CD4-positive, alpha-beta memory T cell (primary cell): ENCODE data around the gene DNER. TPM values are rescaled to one million over a fixed set of nuclear protein-coding genes. Genes with fewer than 3 reads are reported as not detected.

Source experiments
- CTCF ChIA-PET: fragments of 350-600 bp; sonication (Branson Sonifier 250); formaldehyde crosslinking; loops from one replicate; lab custom pipeline; 2021; ENCODE audit warnings: inconsistent platforms; ENCODE audit not compliant: partially characterized antibody; lab: Charles Lee
- POLR2A ChIA-PET: fragments of 350-600 bp; sonication (Branson Sonifier 250); formaldehyde crosslinking; loops from one replicate; lab custom pipeline; 2021; ENCODE audit not compliant: partially characterized antibody; lab: Charles Lee
- DNase-seq, 5 donors: peaks; one replicate each; pipeline versions ENCODE4 v3.0.0 to v3.0.0-alpha.2; 2020 to 2022; ENCODE audit warnings: mixed read lengths in 1 of 5
- H3K27ac ChIP-seq: one replicate; pipeline ENCODE4 v1.7.0; 2013; ENCODE audit warnings: low read depth, low read length
- H3K27me3 ChIP-seq: 2 replicates; pipeline ENCODE4 v1.7.0; 2013; ENCODE audit warnings: mild to moderate bottlenecking, low read length, moderate library complexity; ENCODE audit not compliant: insufficient read depth
- H3K36me3 ChIP-seq: 2 replicates; pipeline ENCODE4 v1.7.0; 2013; ENCODE audit warnings: mild to moderate bottlenecking, low read length, moderate library complexity; ENCODE audit not compliant: insufficient read depth
- H3K4me1 ChIP-seq: 2 replicates; pipeline ENCODE4 v1.7.0; 2013; ENCODE audit warnings: mild to moderate bottlenecking, low read length, moderate library complexity; ENCODE audit not compliant: insufficient read depth
- H3K4me3 ChIP-seq, 2 donors: one replicate each; pipeline ENCODE4 v1.7.0; 2013; ENCODE audit warnings: low read length in 2 of 2, mild to moderate bottlenecking in 1 of 2
- H3K9me3 ChIP-seq, 2 donors: one replicate each; pipeline ENCODE4 v1.7.0; 2013; ENCODE audit warnings: low read length in 2 of 2, control low read depth in 1 of 2; ENCODE audit not compliant: control insufficient read depth in 1 of 2
- H3K27ac Mint-ChIP-seq, 7 donors: one replicate each; pipeline ENCODE4 v1.8.0; 2020 to 2021; ENCODE audit warnings: mixed read lengths in 7 of 7, mild to moderate bottlenecking in 6 of 7, inconsistent platforms in 3 of 7, moderate library complexity in 3 of 7
- H3K27me3 Mint-ChIP-seq, 2 donors: one replicate each; pipeline ENCODE4 v1.8.0; 2020 to 2021; ENCODE audit warnings: mixed read lengths in 2 of 2
- H3K36me3 Mint-ChIP-seq, 2 donors: one replicate each; pipeline ENCODE4 v1.8.0; 2020 to 2021; ENCODE audit warnings: mixed read lengths in 2 of 2, inconsistent platforms in 1 of 2, mild to moderate bottlenecking in 1 of 2
- H3K4me1 Mint-ChIP-seq, 4 donors: one replicate each; pipeline ENCODE4 v1.8.0; 2020 to 2021; ENCODE audit warnings: mixed read lengths in 4 of 4, mild to moderate bottlenecking in 1 of 4
- H3K4me3 Mint-ChIP-seq, 8 donors: one replicate each; pipeline ENCODE4 v1.8.0; 2020 to 2021; ENCODE audit warnings: mixed read lengths in 8 of 8, mild to moderate bottlenecking in 7 of 8, moderate library complexity in 6 of 8, inconsistent platforms in 3 of 8
- H3K9me3 Mint-ChIP-seq, 8 donors: one replicate each; pipeline ENCODE4 v1.8.0; 2020 to 2021; ENCODE audit warnings: mixed read lengths in 8 of 8, mild to moderate bottlenecking in 5 of 8, inconsistent platforms in 3 of 8, moderate library complexity in 1 of 8
- intact Hi-C: fragments of 100-400 bp; cut with micrococcal nuclease; formaldehyde crosslinking; loops from one replicate; pipeline ENCODE4 v1.15.1; 2023
- polyA plus RNA-seq, 2 donors: library from polyadenylated mRNA; unstranded; fragments of 300-500 nt; fragmentation: Illumina TruSeq; gene quantifications; one replicate each; pipeline ENCODE4 v1.2.3, GENCODE V29; 2021
- total RNA-seq, 2 experiments: library from RNA; stranded (reverse); gene quantifications; one replicate each; pipeline ENCODE4 v1.2.3, GENCODE V29; 2021

The DNER gene
- total and polyA plus RNA-seq, 4 experiments from 2014 or later: not detected

DNA sequence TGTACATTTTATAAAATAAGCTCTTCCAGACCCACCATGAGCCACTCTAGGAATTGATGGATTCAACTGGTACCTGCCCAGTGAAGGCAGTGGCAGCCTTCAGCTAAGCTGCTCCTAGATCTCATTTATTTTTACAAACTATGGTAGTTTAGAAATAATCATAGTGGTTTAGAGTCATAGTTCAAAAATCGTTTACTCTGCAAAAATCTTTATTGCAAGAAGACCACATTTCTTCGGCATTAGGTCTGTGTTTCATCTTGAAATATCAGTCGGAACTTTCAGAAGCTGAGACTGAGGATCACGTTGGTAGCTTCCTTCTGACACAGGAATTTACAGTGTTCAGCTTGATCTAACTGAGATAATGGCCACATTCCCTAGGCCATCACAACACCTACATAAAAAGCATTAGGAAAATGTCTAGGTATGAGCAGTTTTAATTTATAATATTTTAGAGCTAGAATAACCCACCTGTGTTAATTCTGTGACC is 237.0 kb downstream of the DNER start:
- H3K27ac ChIP-seq: no peak overlapping the region
- no peaks in the 10 kb centered on the region for H3K4me1 Mint-ChIP-seq
- peaks cover 0 to 2% (median 0%) of the 10 kb centered on the region in 8 donors for H3K9me3 Mint-ChIP-seq
- no peaks in the 10 kb centered on the region for H3K4me1 ChIP-seq
- DNase-seq: no peak
- no peaks in the 10 kb centered on the region for H3K27me3 ChIP-seq
- H3K36me3 Mint-ChIP-seq: no peaks in the 10 kb centered on the region
- CTCF ChIA-PET: no interaction called here
- H3K4me3 Mint-ChIP-seq: no peak overlapping the region
- no peaks in the 10 kb centered on the region for H3K36me3 ChIP-seq
- no peak overlapping the region for H3K4me3 ChIP-seq
- intact Hi-C loops: no loop called here
- no peaks in the 10 kb centered on the region for H3K9me3 ChIP-seq
- POLR2A ChIA-PET: no interaction called here
- H3K27ac Mint-ChIP-seq: no peak overlapping the region
- peaks cover 3 to 9% of the 10 kb centered on the region in 2 donors for H3K27me3 Mint-ChIP-seq

DNA sequence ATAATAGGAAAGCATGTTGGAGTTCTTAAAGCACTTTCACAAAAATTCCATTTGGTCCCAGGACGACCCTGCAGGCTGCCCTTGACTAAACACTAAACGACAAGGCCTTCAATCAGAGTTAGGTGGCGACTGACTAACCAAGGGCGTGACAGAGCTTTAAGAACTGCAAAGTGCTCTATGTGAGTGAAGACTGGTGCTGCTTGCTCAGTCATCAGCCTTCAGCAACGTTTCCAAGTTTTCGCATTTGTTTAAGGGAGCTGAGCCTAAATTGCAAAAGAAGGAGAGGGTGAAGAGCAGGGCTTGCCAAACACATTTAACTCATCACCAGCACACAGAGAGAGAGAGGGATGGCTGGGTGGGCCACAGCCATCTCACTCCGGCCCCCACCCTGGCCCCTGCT is 238.6 kb downstream of the DNER start:
- Histone ChIP-seq H3K27ac (no peak overlapping the region), H3K4me1 (no peaks in the 10 kb centered on the region), H3K27me3 (no peaks in the 10 kb centered on the region), H3K4me3 (no peak overlapping the region), H3K36me3 (no peaks in the 10 kb centered on the region), H3K9me3 (no peaks in the 10 kb centered on the region)
- Mint-ChIP-seq H3K4me3 (no peak overlapping the region), H3K36me3 (no peaks in the 10 kb centered on the region), H3K4me1 (no peaks in the 10 kb centered on the region), H3K27me3 (peaks cover 3 to 9% of the 10 kb centered on the region in 2 donors), H3K27ac (no peak overlapping the region), H3K9me3 (peaks cover 0 to 2% (median 0%) of the 10 kb centered on the region in 8 donors)
- intact Hi-C loops: no loop called here
- no peak for DNase-seq
- CTCF ChIA-PET: no interaction called here
- POLR2A ChIA-PET: no interaction called here

DNA sequence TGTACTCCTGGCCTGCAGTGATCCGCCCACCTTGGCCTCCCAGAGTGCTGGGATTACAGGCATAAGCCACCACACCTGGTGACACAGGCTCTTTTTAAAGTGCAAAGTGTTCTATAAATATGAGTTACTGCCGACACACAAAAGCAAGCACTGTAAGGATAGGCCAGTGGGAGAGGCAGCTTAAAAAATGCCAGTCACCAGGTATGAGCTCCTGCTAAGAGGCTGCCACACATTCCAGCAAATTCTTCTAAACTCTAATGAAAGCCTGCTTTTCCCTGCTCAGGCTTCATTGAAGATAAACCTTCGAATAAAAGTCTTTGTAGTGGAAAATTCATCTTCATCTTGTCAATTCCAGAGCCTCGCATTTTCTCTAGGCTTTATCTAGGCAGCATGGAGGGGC is 240.2 kb downstream of the DNER start:
- ChIA-PET CTCF (no interaction called here), POLR2A (no interaction called here)
- Histone ChIP-seq H3K27me3 (no peaks in the 10 kb centered on the region), H3K4me1 (no peaks in the 10 kb centered on the region), H3K27ac (no peak overlapping the region), H3K36me3 (no peaks in the 10 kb centered on the region), H3K4me3 (no peak overlapping the region), H3K9me3 (no peaks in the 10 kb centered on the region)
- no peak for DNase-seq
- no peaks in the 10 kb centered on the region for H3K36me3 Mint-ChIP-seq
- no peak overlapping the region for H3K27ac Mint-ChIP-seq
- H3K4me1 Mint-ChIP-seq: no peaks in the 10 kb centered on the region
- no peak overlapping the region for H3K4me3 Mint-ChIP-seq
- peaks cover 3 to 5% of the 10 kb centered on the region in 2 donors for H3K27me3 Mint-ChIP-seq
- peaks cover 0 to 6% (median 0%) of the 10 kb centered on the region in 8 donors for H3K9me3 Mint-ChIP-seq
- intact Hi-C loops: no loop called here

DNA sequence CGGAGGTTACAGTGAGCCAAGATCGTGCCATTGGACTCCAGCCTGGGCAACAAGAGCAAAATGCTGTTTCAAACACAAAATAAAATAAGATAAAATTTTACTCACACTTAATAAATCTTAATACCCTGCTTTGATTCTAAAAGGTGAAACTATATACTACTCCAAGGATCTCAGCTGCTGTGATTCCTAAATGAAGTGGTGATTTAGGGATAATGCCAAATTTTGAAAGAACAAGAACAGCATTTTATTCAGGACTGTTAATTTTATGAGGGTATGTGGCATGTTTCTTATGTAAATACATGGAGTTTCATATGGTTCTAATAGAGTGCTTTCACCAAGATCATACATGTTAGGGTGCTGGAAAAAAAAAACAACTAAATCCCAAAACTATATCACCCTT is 243.6 kb downstream of the DNER start:
- no peaks in the 10 kb centered on the region for H3K36me3 Mint-ChIP-seq
- H3K27me3 Mint-ChIP-seq: peaks cover 3 to 7% of the 10 kb centered on the region in 2 donors
- Histone ChIP-seq H3K4me3 (no peak overlapping the region), H3K27ac (no peak overlapping the region), H3K36me3 (no peaks in the 10 kb centered on the region), H3K9me3 (no peaks in the 10 kb centered on the region), H3K27me3 (no peaks in the 10 kb centered on the region), H3K4me1 (no peaks in the 10 kb centered on the region)
- no peak for DNase-seq
- ChIA-PET CTCF (no interaction called here), POLR2A (no interaction called here)
- H3K4me3 Mint-ChIP-seq: no peak overlapping the region
- no peak overlapping the region for H3K27ac Mint-ChIP-seq
- peaks cover 0 to 6% (median 0%) of the 10 kb centered on the region in 8 donors for H3K9me3 Mint-ChIP-seq
- intact Hi-C loops: no loop called here
- H3K4me1 Mint-ChIP-seq: no peaks in the 10 kb centered on the region

DNA sequence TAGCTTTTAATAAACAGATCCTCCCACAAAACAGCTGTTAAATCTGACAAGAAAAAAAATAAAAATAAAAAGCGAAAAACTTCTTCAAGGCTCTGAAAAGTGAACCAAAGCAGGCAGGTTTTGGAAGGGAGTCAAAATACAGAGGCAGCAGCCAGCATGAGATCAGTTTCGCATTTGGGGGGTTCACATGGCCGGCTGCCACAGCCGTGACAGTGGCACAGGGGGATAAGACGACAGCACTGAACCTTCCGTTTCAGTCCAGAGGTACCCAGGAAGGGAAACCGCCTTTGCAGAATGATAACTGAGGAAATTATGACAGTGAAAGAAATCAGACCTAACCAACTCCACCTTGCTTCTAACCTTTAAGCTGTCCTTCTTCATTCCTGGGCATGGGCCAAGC is 246.6 kb downstream of the DNER start:
- DNase-seq: no peak
- intact Hi-C loops: no loop called here
- H3K4me3 Mint-ChIP-seq: no peak overlapping the region
- H3K9me3 Mint-ChIP-seq: peaks cover 0 to 11% (median 0%) of the 10 kb centered on the region in 8 donors
- H3K4me1 ChIP-seq: no peaks in the 10 kb centered on the region
- no peak overlapping the region for H3K27ac ChIP-seq
- no peaks in the 10 kb centered on the region for H3K36me3 Mint-ChIP-seq
- H3K27me3 Mint-ChIP-seq: peaks cover 0 to 3% of the 10 kb centered on the region in 2 donors
- no peaks in the 10 kb centered on the region for H3K36me3 ChIP-seq
- no peak overlapping the region for H3K27ac Mint-ChIP-seq
- ChIA-PET POLR2A (no interaction called here), CTCF (no interaction called here)
- no peaks in the 10 kb centered on the region for H3K27me3 ChIP-seq
- no peaks in the 10 kb centered on the region for H3K9me3 ChIP-seq
- no peak overlapping the region for H3K4me3 ChIP-seq
- H3K4me1 Mint-ChIP-seq: no peaks in the 10 kb centered on the region

DNA sequence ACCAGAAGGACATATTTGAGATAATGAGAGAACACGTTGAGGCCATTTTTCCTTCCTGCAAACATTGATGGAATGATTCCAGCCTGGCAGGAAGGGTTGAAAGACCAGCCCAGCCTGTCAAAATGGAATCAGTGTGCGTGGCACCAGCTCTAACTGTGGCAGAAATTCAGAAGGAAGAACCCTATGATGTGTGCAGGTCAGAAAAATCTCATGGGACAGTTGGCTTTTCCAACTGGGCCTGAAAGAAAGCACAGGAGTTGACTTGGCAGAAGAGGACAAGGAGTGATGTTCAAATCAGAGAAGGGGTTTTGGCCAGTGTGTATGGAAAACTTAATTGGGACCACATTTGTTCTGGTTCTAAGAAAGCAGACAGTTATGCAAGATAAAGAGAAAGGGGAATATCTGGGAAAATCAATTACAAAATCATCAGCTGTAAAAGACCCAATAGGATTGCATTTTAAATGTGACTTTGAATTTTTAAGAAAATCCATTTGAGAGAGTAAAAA is 250.5 kb downstream of the DNER start:
- no peak overlapping the region for H3K27ac ChIP-seq
- H3K27me3 Mint-ChIP-seq: peaks cover 0 to 3% of the 10 kb centered on the region in 2 donors
- H3K27me3 ChIP-seq: no peaks in the 10 kb centered on the region
- H3K4me1 ChIP-seq: no peaks in the 10 kb centered on the region
- intact Hi-C loops: no loop called here
- H3K9me3 Mint-ChIP-seq: peaks cover 0 to 5% (median 0%) of the 10 kb centered on the region in 8 donors
- no peak for DNase-seq
- H3K36me3 Mint-ChIP-seq: no peaks in the 10 kb centered on the region
- no peak overlapping the region for H3K27ac Mint-ChIP-seq
- no peaks in the 10 kb centered on the region for H3K36me3 ChIP-seq
- no peak overlapping the region for H3K4me3 Mint-ChIP-seq
- no peaks in the 10 kb centered on the region for H3K9me3 ChIP-seq
- POLR2A ChIA-PET: no interaction called here
- CTCF ChIA-PET: no interaction called here
- no peak overlapping the region for H3K4me3 ChIP-seq
- H3K4me1 Mint-ChIP-seq: no peaks in the 10 kb centered on the region

DNA sequence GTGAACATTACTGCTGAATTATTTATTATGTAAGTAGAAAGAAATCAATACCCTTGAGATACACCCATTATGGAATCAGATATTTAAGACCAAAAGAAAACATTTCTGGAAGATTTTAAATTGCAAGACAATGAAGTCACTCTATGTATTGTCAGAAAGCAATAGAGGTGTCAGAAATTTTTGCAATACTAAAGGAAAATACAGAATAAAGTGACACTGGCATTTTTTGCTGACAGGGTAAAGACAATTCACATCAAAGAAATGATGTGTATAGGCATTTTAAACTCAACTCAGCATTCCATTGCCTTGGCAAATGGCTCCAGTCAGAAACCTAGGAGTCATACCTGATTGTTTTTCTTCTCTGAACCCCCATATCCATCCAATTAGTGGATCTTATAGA is 252.2 kb downstream of the DNER start:
- Histone ChIP-seq H3K36me3 (no peaks in the 10 kb centered on the region), H3K4me3 (no peak overlapping the region), H3K9me3 (no peaks in the 10 kb centered on the region), H3K27ac (no peak overlapping the region), H3K27me3 (no peaks in the 10 kb centered on the region), H3K4me1 (no peaks in the 10 kb centered on the region)
- intact Hi-C loops: no loop called here
- peaks cover 0 to 2% of the 10 kb centered on the region in 2 donors for H3K27me3 Mint-ChIP-seq
- H3K9me3 Mint-ChIP-seq: peaks cover 0 to 5% (median 0%) of the 10 kb centered on the region in 8 donors
- H3K27ac Mint-ChIP-seq: no peak overlapping the region
- no peaks in the 10 kb centered on the region for H3K4me1 Mint-ChIP-seq
- ChIA-PET CTCF (no interaction called here), POLR2A (no interaction called here)
- H3K36me3 Mint-ChIP-seq: no peaks in the 10 kb centered on the region
- no peak for DNase-seq
- no peak overlapping the region for H3K4me3 Mint-ChIP-seq

DNA sequence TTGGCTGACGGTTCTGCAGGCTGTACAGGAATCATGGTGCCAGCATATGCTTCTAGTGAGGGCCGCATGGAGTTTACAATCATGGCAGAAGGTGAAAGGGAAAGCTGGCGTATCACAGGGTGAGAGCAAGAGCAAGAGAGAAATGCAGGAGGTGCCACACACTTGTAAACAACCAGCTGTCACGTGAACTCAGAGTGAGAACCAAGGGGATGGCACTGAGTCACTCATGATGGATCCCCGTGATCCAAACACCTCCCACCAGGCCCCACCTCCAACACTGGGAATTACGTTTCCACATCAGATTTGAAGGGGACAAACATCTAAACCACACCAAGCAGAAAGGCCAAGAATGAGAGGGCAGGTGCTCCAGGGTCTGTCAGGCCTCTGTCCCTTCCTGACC is 258.3 kb downstream of the DNER start:
- Mint-ChIP-seq H3K36me3 (no peaks in the 10 kb centered on the region), H3K27me3 (peaks cover 0 to 6% of the 10 kb centered on the region in 2 donors), H3K4me1 (no peaks in the 10 kb centered on the region), H3K9me3 (no peaks in the 10 kb centered on the region), H3K27ac (no peak overlapping the region), H3K4me3 (no peak overlapping the region)
- Histone ChIP-seq H3K9me3 (no peaks in the 10 kb centered on the region), H3K4me3 (no peak overlapping the region), H3K36me3 (no peaks in the 10 kb centered on the region), H3K27me3 (no peaks in the 10 kb centered on the region), H3K4me1 (no peaks in the 10 kb centered on the region), H3K27ac (no peak overlapping the region)
- POLR2A ChIA-PET: no interaction called here
- no peak for DNase-seq
- CTCF ChIA-PET: no interaction called here
- intact Hi-C loops: no loop called here
